Gastrocnemius medialis (tissue), 4 donors: Measurements from ENCODE around the gene SAC3D1.

ENCODE experiments used
- POLR2A ChIP-seq, 2 donors: fragments of 450-650 bp; IDR thresholded peaks; one replicate each; pipeline ENCODE4 v1.6.1; 2017; ENCODE audit warnings: antibody characterized with exemption in 2 of 2, mild to moderate bottlenecking in 2 of 2, moderate library complexity in 2 of 2
- TF ChIP-seq, protein P1 (sequence below), 5 experiments: fragments of 450-650 bp in 3 of 5; fragments of 200-600 bp in 2 of 5; sonication (generic) in 2 of 5; IDR thresholded peaks in 4 of 5; conservative IDR thresholded peaks in 1 of 5; 1 replicate in 4 of 5; 2 replicates in 1 of 5; pipeline ENCODE4 v1.5.1; 2016 to 2019; ENCODE audit warnings: antibody characterized with exemption in 5 of 5, mild to moderate bottlenecking in 3 of 5, moderate library complexity in 3 of 5

- TF ChIP-seq, protein P1, sequence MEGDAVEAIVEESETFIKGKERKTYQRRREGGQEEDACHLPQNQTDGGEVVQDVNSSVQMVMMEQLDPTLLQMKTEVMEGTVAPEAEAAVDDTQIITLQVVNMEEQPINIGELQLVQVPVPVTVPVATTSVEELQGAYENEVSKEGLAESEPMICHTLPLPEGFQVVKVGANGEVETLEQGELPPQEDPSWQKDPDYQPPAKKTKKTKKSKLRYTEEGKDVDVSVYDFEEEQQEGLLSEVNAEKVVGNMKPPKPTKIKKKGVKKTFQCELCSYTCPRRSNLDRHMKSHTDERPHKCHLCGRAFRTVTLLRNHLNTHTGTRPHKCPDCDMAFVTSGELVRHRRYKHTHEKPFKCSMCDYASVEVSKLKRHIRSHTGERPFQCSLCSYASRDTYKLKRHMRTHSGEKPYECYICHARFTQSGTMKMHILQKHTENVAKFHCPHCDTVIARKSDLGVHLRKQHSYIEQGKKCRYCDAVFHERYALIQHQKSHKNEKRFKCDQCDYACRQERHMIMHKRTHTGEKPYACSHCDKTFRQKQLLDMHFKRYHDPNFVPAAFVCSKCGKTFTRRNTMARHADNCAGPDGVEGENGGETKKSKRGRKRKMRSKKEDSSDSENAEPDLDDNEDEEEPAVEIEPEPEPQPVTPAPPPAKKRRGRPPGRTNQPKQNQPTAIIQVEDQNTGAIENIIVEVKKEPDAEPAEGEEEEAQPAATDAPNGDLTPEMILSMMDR (IDR thresholded peaks at IDR 0.05 in 4 of 5, conservative IDR thresholded peaks at IDR 0.05 in 1 of 5) = no peak
- no peak for TF ChIP-seq POLR2A (IDR thresholded peaks at IDR 0.05)
These were observed 22.5 kb downstream of the SAC3D1 start for GRCh38 chr11:65063532-65063931.
